Measurements from ENCODE around the gene SIN3A. TPM values are rescaled to one million over a fixed set of nuclear protein-coding genes. Genes with fewer than 3 reads are reported as not detected.

SIN3A gene
- total RNA-seq, 2 experiments from 2014 or later, result 44.2 to 103 TPM

DNA sequence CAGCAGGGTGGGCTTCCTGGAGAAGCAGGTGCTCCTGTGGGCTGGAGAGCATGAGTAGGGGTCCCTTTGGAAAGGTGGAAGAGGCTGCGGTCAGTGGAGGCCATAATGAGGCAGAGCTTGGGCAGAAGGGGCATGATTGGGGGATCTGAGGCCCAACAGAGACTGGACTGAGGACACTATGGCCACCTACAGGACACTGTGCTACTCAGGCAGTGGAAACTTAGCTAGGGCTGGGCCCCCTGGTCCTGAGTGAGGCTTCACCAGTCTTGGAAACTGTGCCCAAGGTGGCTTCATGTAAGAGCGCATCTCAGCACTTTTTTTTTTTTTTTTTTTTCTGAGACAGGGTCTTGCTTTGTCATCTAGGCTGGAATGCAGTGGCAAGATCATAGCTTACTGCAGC, 121.9 kb downstream of the SIN3A start:
- no peaks in the 10 kb centered on the region for H3K79me2 ChIP-seq (ENCODE audit: insufficient read depth, low read depth, low read length)
- H3K9me3 ChIP-seq (ENCODE audit: low read length), result no peaks in the 10 kb centered on the region
- TF ChIP-seq EZH2phosphoT487 (IDR thresholded peaks at IDR 0.05; ENCODE audit: borderline replicate concordance, low read depth, low read length) (no peak), CTCF (conservative IDR thresholded peaks at IDR 0.05; ENCODE audit: low read length) (no peak)
- intact Hi-C loops (cut with micrococcal nuclease; ENCODE audit: unreplicated experiment), result no loop called here
- ChIA-PET POLR2A (no interaction called here), CTCF (ENCODE audit: unreplicated experiment) (no interaction called here)
- no peak for DNase-seq (ENCODE audit: low spot score)
- no peaks in the 10 kb centered on the region for H3K4me1 ChIP-seq (ENCODE audit: insufficient read depth, low read length, poor library complexity, severe bottlenecking)
- no peak overlapping the region for H3K4me3 ChIP-seq (ENCODE audit: low read depth, low read length, poor library complexity, severe bottlenecking)
- H2AFZ ChIP-seq (ENCODE audit: low read length), result no peak overlapping the region
- no peaks in the 10 kb centered on the region for H3K9me2 ChIP-seq (ENCODE audit: insufficient read depth, low read length)
- BruUV-seq (replicated peaks), result no TSS peak
- H3K4me2 ChIP-seq (ENCODE audit: low read length), result no peak overlapping the region
- H3K36me3 ChIP-seq (ENCODE audit: insufficient read depth, low read length), result no peaks in the 10 kb centered on the region
- H4K20me1 ChIP-seq (ENCODE audit: insufficient read depth, low read length), result no peaks in the 10 kb centered on the region
- no peak overlapping the region for H3K27ac ChIP-seq (ENCODE audit: low read depth, low read length, poor library complexity, severe bottlenecking)

GRCh38 chr15:75328493-75329314, 122.8 kb downstream of the SIN3A start:
- POLR2A ChIA-PET, result interaction anchor here (0.7 kb wide), 1 partner anchor 31 kb away, joined by 4 read pairs; no protein-coding TSS in a partner anchor
- H3K36me3 ChIP-seq (ENCODE audit: insufficient read depth, low read length), result no peaks in the 10 kb centered on the region
- no peak for TF ChIP-seq EZH2phosphoT487 (IDR thresholded peaks at IDR 0.05; ENCODE audit: borderline replicate concordance, low read depth, low read length)
- TF ChIP-seq CTCF (conservative IDR thresholded peaks at IDR 0.05; ENCODE audit: low read length), result 0 out of 2 replicates have a peak, but pooled peaks have one; percentile 8

GRCh38 chr15:75327491-75327890, 124.0 kb downstream of the SIN3A start:
- Histone ChIP-seq H3K4me1 (ENCODE audit: insufficient read depth, low read length, poor library complexity, severe bottlenecking) (no peaks in the 10 kb centered on the region), H2AFZ (ENCODE audit: low read length) (no peak overlapping the region), H3K9me2 (ENCODE audit: insufficient read depth, low read length) (no peaks in the 10 kb centered on the region), H3K27ac (ENCODE audit: low read depth, low read length, poor library complexity, severe bottlenecking) (no peak overlapping the region), H3K4me3 (ENCODE audit: low read depth, low read length, poor library complexity, severe bottlenecking) (no peak overlapping the region), H3K79me2 (ENCODE audit: insufficient read depth, low read depth, low read length) (no peaks in the 10 kb centered on the region), H3K36me3 (ENCODE audit: insufficient read depth, low read length) (no peaks in the 10 kb centered on the region), H3K9me3 (ENCODE audit: low read length) (no peaks in the 10 kb centered on the region), H4K20me1 (ENCODE audit: insufficient read depth, low read length) (no peaks in the 10 kb centered on the region), H3K4me2 (ENCODE audit: low read length) (no peak overlapping the region)
- CTCF ChIA-PET (ENCODE audit: unreplicated experiment), result no interaction called here
- TF ChIP-seq CTCF (conservative IDR thresholded peaks at IDR 0.05; ENCODE audit: low read length) (no peak), EZH2phosphoT487 (IDR thresholded peaks at IDR 0.05; ENCODE audit: borderline replicate concordance, low read depth, low read length) (no peak)
- POLR2A ChIA-PET, result no interaction called here
- no peak for DNase-seq (ENCODE audit: low spot score)
- intact Hi-C loops (cut with micrococcal nuclease; ENCODE audit: unreplicated experiment), result no loop called here
- no TSS peak for BruUV-seq (replicated peaks)

More at GRCh38 chr15:75328493-75329314, 122.8 kb downstream of the SIN3A start:
- intact Hi-C loops (cut with micrococcal nuclease; ENCODE audit: unreplicated experiment), result no loop called here
- H2AFZ ChIP-seq (ENCODE audit: low read length), result no peak overlapping the region
- no peaks in the 10 kb centered on the region for H4K20me1 ChIP-seq (ENCODE audit: insufficient read depth, low read length)
- CTCF ChIA-PET (ENCODE audit: unreplicated experiment), result no interaction called here
- H3K79me2 ChIP-seq (ENCODE audit: insufficient read depth, low read depth, low read length), result no peaks in the 10 kb centered on the region
- no TSS peak for BruUV-seq (replicated peaks)
- H3K4me1 ChIP-seq (ENCODE audit: insufficient read depth, low read length, poor library complexity, severe bottlenecking), result no peaks in the 10 kb centered on the region
- H3K4me3 ChIP-seq (ENCODE audit: low read depth, low read length, poor library complexity, severe bottlenecking), result no peak overlapping the region
- H3K4me2 ChIP-seq (ENCODE audit: low read length), result no peak overlapping the region
- DNase-seq (ENCODE audit: low spot score), result no peak
- H3K9me2 ChIP-seq (ENCODE audit: insufficient read depth, low read length), result no peaks in the 10 kb centered on the region
- no peak overlapping the region for H3K27ac ChIP-seq (ENCODE audit: low read depth, low read length, poor library complexity, severe bottlenecking)
- H3K9me3 ChIP-seq (ENCODE audit: low read length), result no peaks in the 10 kb centered on the region

Data from OCI-LY7 (cell line).